ENCODE measurements around the gene CHST12. TPM values are rescaled to one million over a fixed set of nuclear protein-coding genes. Genes with fewer than 3 reads are reported as not detected.

The CHST12 gene
- total RNA-seq, 1 experiment from 2014 or later: 12.9 TPM

DNA sequence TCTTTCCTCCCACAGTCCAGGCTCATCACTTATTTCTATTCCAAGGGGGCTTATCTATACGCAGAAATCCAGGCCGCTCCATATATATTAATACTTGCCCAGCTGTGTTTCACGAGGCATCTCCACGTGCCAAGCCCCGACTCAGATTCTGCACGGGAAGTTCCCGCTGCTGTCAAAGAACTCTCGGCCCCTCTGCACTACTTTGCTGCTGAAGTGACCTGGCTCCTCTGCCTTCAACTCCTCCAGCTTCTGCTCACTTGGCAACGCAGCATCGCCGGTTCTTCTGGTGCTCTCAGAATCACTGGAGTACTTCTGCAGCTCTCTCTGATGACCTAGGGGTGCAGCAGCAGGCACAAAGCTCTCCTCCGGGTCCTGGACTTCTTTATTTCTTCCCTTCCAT lies 9.7 kb upstream of the CHST12 start:
- no peak overlapping the region for H2AFZ ChIP-seq (ENCODE audit: low read length)
- no peaks in the 10 kb centered on the region for H3K27me3 ChIP-seq (ENCODE audit: low read length)
- no peaks in the 10 kb centered on the region for H3K9me3 ChIP-seq (ENCODE audit: low read length)
- TF ChIP-seq, protein P1, sequence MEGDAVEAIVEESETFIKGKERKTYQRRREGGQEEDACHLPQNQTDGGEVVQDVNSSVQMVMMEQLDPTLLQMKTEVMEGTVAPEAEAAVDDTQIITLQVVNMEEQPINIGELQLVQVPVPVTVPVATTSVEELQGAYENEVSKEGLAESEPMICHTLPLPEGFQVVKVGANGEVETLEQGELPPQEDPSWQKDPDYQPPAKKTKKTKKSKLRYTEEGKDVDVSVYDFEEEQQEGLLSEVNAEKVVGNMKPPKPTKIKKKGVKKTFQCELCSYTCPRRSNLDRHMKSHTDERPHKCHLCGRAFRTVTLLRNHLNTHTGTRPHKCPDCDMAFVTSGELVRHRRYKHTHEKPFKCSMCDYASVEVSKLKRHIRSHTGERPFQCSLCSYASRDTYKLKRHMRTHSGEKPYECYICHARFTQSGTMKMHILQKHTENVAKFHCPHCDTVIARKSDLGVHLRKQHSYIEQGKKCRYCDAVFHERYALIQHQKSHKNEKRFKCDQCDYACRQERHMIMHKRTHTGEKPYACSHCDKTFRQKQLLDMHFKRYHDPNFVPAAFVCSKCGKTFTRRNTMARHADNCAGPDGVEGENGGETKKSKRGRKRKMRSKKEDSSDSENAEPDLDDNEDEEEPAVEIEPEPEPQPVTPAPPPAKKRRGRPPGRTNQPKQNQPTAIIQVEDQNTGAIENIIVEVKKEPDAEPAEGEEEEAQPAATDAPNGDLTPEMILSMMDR (conservative IDR thresholded peaks at IDR 0.05; ENCODE audit: low read depth, low read length): no peak
- no peak for TF ChIP-seq EZH2phosphoT487 (IDR thresholded peaks at IDR 0.05; ENCODE audit: borderline replicate concordance, low read length)
- TF ChIP-seq EZH2 (IDR thresholded peaks at IDR 0.05; ENCODE audit: low read length, unreplicated experiment): no peak
- no peak overlapping the region for H3K9ac ChIP-seq (ENCODE audit: low read length)
- no peak for ATAC-seq
- no peaks in the 10 kb centered on the region for H3K4me1 ChIP-seq (ENCODE audit: insufficient read depth, low read length)
- H3K79me2 ChIP-seq (ENCODE audit: low read length): no peaks in the 10 kb centered on the region
- H3K9me2 ChIP-seq (replicated peaks; ENCODE audit: low read length): no peaks in the 10 kb centered on the region
- BruUV-seq (replicated peaks): no TSS peak
- H3F3A ChIP-seq (ENCODE audit: low read length, unreplicated experiment): no peaks in the 10 kb centered on the region
- ChIA-PET POLR2A (ENCODE audit: unreplicated experiment) (no interaction called here), CTCF (no interaction called here)
- no peak overlapping the region for H3K27ac ChIP-seq (ENCODE audit: low read length)
- H4K20me1 ChIP-seq (ENCODE audit: low read length): no peaks in the 10 kb centered on the region
- H3K4me3 ChIP-seq (ENCODE audit: low read length): no peak overlapping the region
- H3K4me2 ChIP-seq (ENCODE audit: low read length): no peak overlapping the region
- no peak for DNase-seq
- no peaks in the 10 kb centered on the region for H3K36me3 ChIP-seq (ENCODE audit: low read depth, low read length)
- intact Hi-C loops (cut with micrococcal nuclease): no loop called here

DNA sequence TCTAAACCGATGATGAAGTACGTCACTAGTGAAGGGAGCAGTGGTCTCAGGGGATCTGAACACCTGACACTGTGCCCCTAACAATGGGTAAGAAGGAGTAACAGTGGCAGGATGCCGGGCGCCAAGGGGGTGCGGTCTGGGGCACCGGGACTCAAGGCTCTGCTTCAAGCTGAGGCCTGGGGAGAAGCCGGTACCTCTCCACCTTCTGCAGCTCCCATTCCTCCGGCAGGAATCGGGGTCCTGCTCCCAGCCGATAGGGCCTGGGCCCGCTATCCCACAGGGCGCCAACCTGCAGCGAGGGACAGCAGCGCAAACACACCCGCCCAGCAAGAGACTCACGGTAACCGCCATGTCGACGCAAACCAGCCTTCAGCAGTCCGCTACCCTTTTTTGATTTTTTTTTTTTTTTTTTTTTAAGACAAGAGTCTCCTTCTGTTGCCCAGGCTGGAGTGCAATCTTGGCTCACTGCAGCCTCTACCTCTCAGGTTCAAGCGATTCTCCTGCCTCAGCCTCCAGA lies 8.8 kb upstream of the CHST12 start:
- H4K20me1 ChIP-seq (ENCODE audit: low read length): no peaks in the 10 kb centered on the region
- peaks cover 3% of the 10 kb centered on the region for H3K4me1 ChIP-seq (ENCODE audit: insufficient read depth, low read length)
- H3K79me2 ChIP-seq (ENCODE audit: low read length): no peaks in the 10 kb centered on the region
- H3K9me3 ChIP-seq (ENCODE audit: low read length): no peaks in the 10 kb centered on the region
- H3K9ac ChIP-seq (ENCODE audit: low read length): no peak overlapping the region
- no peaks in the 10 kb centered on the region for H3K9me2 ChIP-seq (replicated peaks; ENCODE audit: low read length)
- no peak overlapping the region for H2AFZ ChIP-seq (ENCODE audit: low read length)
- no TSS peak for BruUV-seq (replicated peaks)
- H3K27ac ChIP-seq (ENCODE audit: low read length): no peak overlapping the region
- no peaks in the 10 kb centered on the region for H3F3A ChIP-seq (ENCODE audit: low read length, unreplicated experiment)
- H3K36me3 ChIP-seq (ENCODE audit: low read depth, low read length): no peaks in the 10 kb centered on the region
- ATAC-seq (no peak), DNase-seq (no peak)
- ChIA-PET CTCF (no interaction called here), POLR2A (ENCODE audit: unreplicated experiment) (no interaction called here)
- intact Hi-C loops (cut with micrococcal nuclease): no loop called here
- TF ChIP-seq EZH2phosphoT487 (IDR thresholded peaks at IDR 0.05; ENCODE audit: borderline replicate concordance, low read length) (no peak), EZH2 (IDR thresholded peaks at IDR 0.05; ENCODE audit: low read length, unreplicated experiment) (no peak)
- TF ChIP-seq, protein P1 (conservative IDR thresholded peaks at IDR 0.05; ENCODE audit: low read depth, low read length): no peak
- no peaks in the 10 kb centered on the region for H3K27me3 ChIP-seq (ENCODE audit: low read length)
- H3K4me3 ChIP-seq (ENCODE audit: low read length): no peak overlapping the region
- H3K4me2 ChIP-seq (ENCODE audit: low read length): no peak overlapping the region

DNA sequence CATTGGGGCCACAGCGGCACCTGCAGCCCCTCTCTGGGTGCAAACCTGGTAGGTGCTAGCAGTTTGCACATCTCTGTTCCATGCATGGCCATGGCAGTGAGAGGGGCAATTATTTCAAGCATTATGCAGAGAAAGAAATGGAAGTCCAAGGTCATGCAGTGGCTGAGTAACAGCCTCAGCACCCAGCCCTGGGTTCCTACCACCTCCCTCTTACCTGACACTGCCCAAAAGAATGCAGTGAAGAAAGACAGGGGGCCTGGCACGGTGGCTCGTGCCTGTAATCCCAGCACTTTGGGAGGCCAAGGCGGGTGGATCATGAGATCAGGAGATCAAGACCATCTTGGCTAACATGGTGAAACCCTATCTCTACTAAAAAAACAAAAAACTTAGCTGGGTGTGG lies 4.9 kb upstream of the CHST12 start:
- Histone ChIP-seq H3K9ac (ENCODE audit: low read length) (no peak overlapping the region), H3K4me3 (ENCODE audit: low read length) (no peak overlapping the region), H3K27ac (ENCODE audit: low read length) (no peak overlapping the region), H2AFZ (ENCODE audit: low read length) (no peak overlapping the region), H3K27me3 (ENCODE audit: low read length) (no peaks in the 10 kb centered on the region), H3K79me2 (ENCODE audit: low read length) (no peaks in the 10 kb centered on the region), H3K36me3 (ENCODE audit: low read depth, low read length) (no peaks in the 10 kb centered on the region), H3K9me3 (ENCODE audit: low read length) (no peaks in the 10 kb centered on the region), H3K4me2 (ENCODE audit: low read length) (no peak overlapping the region), H3K9me2 (replicated peaks; ENCODE audit: low read length) (no peaks in the 10 kb centered on the region), H4K20me1 (ENCODE audit: low read length) (no peaks in the 10 kb centered on the region), H3K4me1 (ENCODE audit: insufficient read depth, low read length) (peaks cover 16% of the 10 kb centered on the region), H3F3A (ENCODE audit: low read length, unreplicated experiment) (no peaks in the 10 kb centered on the region)
- DNase-seq (no peak), ATAC-seq (no peak)
- POLR2A ChIA-PET (ENCODE audit: unreplicated experiment): no interaction called here
- CTCF ChIA-PET: no interaction called here
- TF ChIP-seq EZH2 (IDR thresholded peaks at IDR 0.05; ENCODE audit: low read length, unreplicated experiment): no peak
- TF ChIP-seq EZH2phosphoT487 (IDR thresholded peaks at IDR 0.05; ENCODE audit: borderline replicate concordance, low read length): no peak
- TF ChIP-seq, protein P1 (conservative IDR thresholded peaks at IDR 0.05; ENCODE audit: low read depth, low read length): no peak
- BruUV-seq (replicated peaks): no TSS peak
- intact Hi-C loops (cut with micrococcal nuclease): no loop called here
